HL-60/S4 (cell line): Measurements from ENCODE around the gene MRPL50.

Experiments used
- in situ Hi-C: fragments of 300-500 bp; cut with MboI; formaldehyde crosslinking; loops from 2 replicates; pipeline ENCODE4 v1.14.3; 2022; ENCODE audit warnings: low sequenced_read_pairs

Gene MRPL50

DNA sequence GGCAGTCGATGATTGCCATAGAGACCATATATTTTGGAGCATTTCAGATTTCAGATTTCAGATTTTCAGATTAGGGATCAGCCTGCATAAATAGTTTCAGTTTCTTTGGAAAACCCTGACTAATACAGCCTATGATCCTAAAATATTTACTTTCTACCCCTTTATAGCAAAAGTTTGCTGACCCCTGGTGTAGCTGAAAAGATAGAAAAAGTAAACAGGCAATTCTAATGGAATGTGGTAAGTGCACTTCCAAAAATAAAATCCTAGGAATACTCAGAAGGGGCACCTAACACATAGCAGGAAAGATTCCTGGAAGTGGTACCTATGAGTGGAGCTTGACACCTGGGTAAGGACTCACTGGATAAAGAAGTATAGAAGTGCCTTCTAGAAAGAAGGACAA, 48.1 kb downstream of the MRPL50 start:
- in situ Hi-C loops: no loop called here

DNA sequence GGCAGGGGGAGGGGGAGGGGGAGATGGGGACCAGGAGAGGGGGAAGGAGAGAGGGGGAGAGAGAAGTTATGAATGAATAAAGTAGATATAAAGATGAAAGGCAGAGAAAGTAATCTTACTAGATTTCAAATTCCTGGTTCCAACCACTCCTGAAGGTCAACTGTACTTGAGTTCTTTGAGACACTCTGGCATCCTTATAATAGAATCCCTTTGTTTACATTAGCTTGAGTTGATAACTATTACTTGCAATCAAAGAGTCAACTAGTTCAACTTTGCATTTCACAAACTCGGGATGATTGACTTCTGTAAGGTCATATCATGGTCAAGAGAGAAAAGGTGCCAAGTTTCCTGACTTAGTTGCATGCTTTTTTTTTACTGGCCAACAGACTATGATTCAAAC, 55.8 kb downstream of the MRPL50 start:
- in situ Hi-C loops: no loop called here

DNA sequence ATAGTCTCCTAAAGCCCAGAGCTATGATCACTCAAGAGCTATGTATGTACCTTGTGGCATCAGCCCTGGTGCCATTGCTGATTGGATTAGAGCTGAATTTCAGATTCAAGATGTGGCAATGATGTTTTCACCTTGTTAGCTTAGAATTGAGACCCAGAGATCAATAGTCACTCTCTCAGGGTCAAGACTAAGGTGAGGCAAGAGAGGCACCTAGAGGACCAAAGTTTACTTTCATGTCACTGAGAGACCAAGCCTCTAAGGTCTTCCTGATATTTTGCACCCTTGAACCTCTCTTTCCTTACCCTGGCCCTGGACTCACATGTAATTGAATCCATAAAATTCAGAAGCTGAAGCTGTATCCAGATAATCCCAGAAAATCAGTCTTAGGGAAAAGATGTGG, 56.5 kb downstream of the MRPL50 start:
- in situ Hi-C loops: no loop called here
